A673 (cell line): Measurements from ENCODE around the gene SLC38A5. TPM values are rescaled to one million over a fixed set of nuclear protein-coding genes. Genes with fewer than 3 reads are reported as not detected.

Experiments used
- BruUV-seq: library from RNA; stranded (reverse); fragments of 400-500 nt; replicated peaks from 2 replicates; lab custom pipeline; 2021; lab: Mats Ljungman, UMichigan
- CTCF ChIA-PET: fragments of 300-600 bp; sonication (Branson Sonifier 250); formaldehyde crosslinking; loops from one replicate; lab custom pipeline; 2022; ENCODE audit warnings: antibody characterized with exemption; lab: Charles Lee
- POLR2A ChIA-PET: fragments of 300-600 bp; sonication (Branson Sonifier 250); formaldehyde crosslinking; loops from one replicate; lab custom pipeline; 2022; ENCODE audit warnings: antibody characterized with exemption; ENCODE audit not compliant: low non-redundant PET; lab: Charles Lee
- DNase-seq: peaks from one replicate; pipeline ENCODE4 v3.0.0-alpha.2; 2015; ENCODE audit warnings: low spot score
- H3K27ac ChIP-seq: fragments of 200-600 bp; sonication (generic); 2 replicates; pipeline ENCODE4 v1.5.1; 2016; ENCODE audit warnings: mixed run types, low read depth, mild to moderate bottlenecking, mixed read lengths, antibody characterized with exemption, low read length; ENCODE audit not compliant: poor library complexity, severe bottlenecking
- H3K27me3 ChIP-seq: fragments of 200-600 bp; sonication (generic); replicated peaks from 2 replicates; pipeline ENCODE4 v1.6.1; 2017; ENCODE audit warnings: mixed run types, low read depth, mild to moderate bottlenecking, mixed read lengths, antibody characterized with exemption, low read length; ENCODE audit not compliant: insufficient read depth, poor library complexity
- H3K36me3 ChIP-seq: fragments of 200-600 bp; sonication (generic); 2 replicates; pipeline ENCODE4 v1.6.1; 2016; ENCODE audit warnings: mixed run types, mild to moderate bottlenecking, mixed read lengths, antibody characterized with exemption, low read length; ENCODE audit not compliant: insufficient read depth, poor library complexity, severe bottlenecking
- H3K4me1 ChIP-seq: fragments of 200-600 bp; sonication (generic); 2 replicates; pipeline ENCODE4 v1.6.1; 2017; ENCODE audit warnings: mixed run types, mild to moderate bottlenecking, mixed read lengths, antibody characterized with exemption, low read length; ENCODE audit not compliant: insufficient read depth, poor library complexity, severe bottlenecking
- H3K4me3 ChIP-seq: fragments of 200-600 bp; sonication (generic); 2 replicates; pipeline ENCODE4 v1.5.1; 2016; ENCODE audit warnings: low read depth, mixed run types, mild to moderate bottlenecking, mixed read lengths, low read length; ENCODE audit not compliant: poor library complexity, severe bottlenecking
- H3K9me3 ChIP-seq: fragments of 200-600 bp; sonication (generic); 2 replicates; pipeline ENCODE4 v1.6.1; 2016; ENCODE audit warnings: mixed run types, low read depth, mild to moderate bottlenecking, mixed read lengths, antibody characterized with exemption, low read length; ENCODE audit not compliant: poor library complexity, severe bottlenecking
- EZH2 ChIP-seq: fragments of 200-600 bp; sonication (generic); IDR thresholded peaks from 2 replicates; pipeline ENCODE4 v1.6.1; 2017; ENCODE audit warnings: borderline replicate concordance, low read depth, mild to moderate bottlenecking, mixed read lengths, antibody characterized with exemption, low read length; ENCODE audit not compliant: poor library complexity, severe bottlenecking
- intact Hi-C: fragments of 100-400 bp; cut with micrococcal nuclease; formaldehyde crosslinking; loops from one replicate; pipeline ENCODE4 v1.10.0; 2022; ENCODE audit not compliant: unreplicated experiment
- total RNA-seq: library from RNA; stranded (reverse); gene quantifications from 2 replicates; pipeline ENCODE4 v1.2.3, GENCODE V29; 2021
- TF ChIP-seq, protein P1 (sequence below): fragments of 300-800, 200-600 bp; sonication (generic); conservative IDR thresholded peaks from 2 replicates; pipeline ENCODE4 v1.5.1; 2017; ENCODE audit warnings: low read depth, mild to moderate bottlenecking, antibody characterized with exemption, low read length, moderate library complexity, mixed read lengths

SLC38A5 gene
- total RNA-seq, 1 experiment from 2014 or later = 112 TPM

DNA sequence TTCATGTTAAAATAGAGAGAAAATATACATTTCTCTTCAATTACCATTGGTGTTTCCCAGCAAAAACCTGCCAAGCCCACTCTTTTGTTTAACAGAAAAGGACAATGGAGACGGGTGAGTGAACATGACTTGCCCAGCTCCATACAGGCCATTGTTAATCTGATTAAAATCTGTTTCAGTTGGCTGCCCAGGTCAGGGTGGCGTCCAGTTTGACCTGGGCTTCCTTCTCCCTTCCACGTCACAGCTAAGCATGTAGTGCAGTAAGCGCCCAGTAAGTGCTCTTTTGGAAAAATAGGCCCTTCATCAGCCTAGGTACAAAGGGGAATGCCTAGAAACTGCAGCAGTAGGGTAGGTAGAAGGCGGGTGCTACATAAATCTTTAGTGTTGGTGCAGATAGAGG lies 37.2 kb upstream of the SLC38A5 start:
- Histone ChIP-seq H3K27ac (no peak overlapping the region), H3K4me3 (no peak overlapping the region), H3K4me1 (no peaks in the 10 kb centered on the region), H3K27me3 (no peaks in the 10 kb centered on the region), H3K9me3 (no peaks in the 10 kb centered on the region), H3K36me3 (no peaks in the 10 kb centered on the region)
- TF ChIP-seq, protein P1, sequence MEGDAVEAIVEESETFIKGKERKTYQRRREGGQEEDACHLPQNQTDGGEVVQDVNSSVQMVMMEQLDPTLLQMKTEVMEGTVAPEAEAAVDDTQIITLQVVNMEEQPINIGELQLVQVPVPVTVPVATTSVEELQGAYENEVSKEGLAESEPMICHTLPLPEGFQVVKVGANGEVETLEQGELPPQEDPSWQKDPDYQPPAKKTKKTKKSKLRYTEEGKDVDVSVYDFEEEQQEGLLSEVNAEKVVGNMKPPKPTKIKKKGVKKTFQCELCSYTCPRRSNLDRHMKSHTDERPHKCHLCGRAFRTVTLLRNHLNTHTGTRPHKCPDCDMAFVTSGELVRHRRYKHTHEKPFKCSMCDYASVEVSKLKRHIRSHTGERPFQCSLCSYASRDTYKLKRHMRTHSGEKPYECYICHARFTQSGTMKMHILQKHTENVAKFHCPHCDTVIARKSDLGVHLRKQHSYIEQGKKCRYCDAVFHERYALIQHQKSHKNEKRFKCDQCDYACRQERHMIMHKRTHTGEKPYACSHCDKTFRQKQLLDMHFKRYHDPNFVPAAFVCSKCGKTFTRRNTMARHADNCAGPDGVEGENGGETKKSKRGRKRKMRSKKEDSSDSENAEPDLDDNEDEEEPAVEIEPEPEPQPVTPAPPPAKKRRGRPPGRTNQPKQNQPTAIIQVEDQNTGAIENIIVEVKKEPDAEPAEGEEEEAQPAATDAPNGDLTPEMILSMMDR = no peak
- ChIA-PET CTCF (no interaction called here), POLR2A (no interaction called here)
- DNase-seq = no peak
- intact Hi-C loops = no loop called here
- BruUV-seq = no TSS peak

DNA sequence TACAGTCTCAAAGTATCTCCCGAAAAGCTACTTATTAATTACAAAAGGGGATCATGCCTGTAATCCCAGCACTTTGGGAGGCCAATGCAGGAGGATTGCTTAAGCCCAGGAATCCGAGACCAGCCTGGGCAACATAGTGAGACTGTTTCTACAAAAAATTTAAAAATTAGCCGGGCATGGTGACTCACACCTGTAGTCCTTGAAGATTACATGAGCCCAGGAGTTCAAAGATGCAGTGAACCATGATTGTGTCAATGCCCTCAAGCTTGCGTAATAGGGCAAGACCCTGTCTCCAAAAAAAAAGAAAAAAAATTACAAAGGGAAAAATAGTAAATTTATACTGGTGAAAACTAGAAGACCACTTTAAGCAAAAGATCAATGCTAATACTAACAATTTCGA lies 35.4 kb upstream of the SLC38A5 start:
- no peak for DNase-seq
- intact Hi-C loops = no loop called here
- H3K9me3 ChIP-seq = no peaks in the 10 kb centered on the region
- no TSS peak for BruUV-seq
- H3K4me3 ChIP-seq = no peak overlapping the region
- H3K27ac ChIP-seq = no peak overlapping the region
- no peaks in the 10 kb centered on the region for H3K4me1 ChIP-seq
- TF ChIP-seq, protein P1 = no peak
- no peak for TF ChIP-seq EZH2
- H3K27me3 ChIP-seq = no peaks in the 10 kb centered on the region
- H3K36me3 ChIP-seq = no peaks in the 10 kb centered on the region
- CTCF ChIA-PET = no interaction called here
- POLR2A ChIA-PET = no interaction called here

DNA sequence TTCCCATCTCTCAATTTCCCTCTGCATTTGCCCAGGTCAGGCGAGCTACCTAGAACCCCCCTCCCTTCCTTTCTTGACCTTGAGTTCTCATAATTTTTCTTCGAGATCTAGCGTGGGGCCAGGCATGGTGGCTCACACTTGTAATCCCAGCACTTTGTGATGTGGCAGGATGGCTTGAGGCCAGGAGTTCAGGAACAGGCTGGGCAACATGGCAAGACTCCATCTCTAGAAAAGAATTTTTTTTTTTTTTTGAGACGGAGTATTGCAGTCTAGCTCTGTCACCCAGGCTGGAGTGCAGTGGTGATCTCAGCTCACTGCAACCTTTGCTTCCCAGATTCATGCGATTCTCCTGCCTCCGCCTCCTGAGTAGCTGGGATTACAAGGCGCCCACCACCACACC lies 34.2 kb upstream of the SLC38A5 start:
- Histone ChIP-seq H3K9me3 (no peaks in the 10 kb centered on the region), H3K27ac (no peak overlapping the region), H3K36me3 (no peaks in the 10 kb centered on the region), H3K4me1 (no peaks in the 10 kb centered on the region), H3K4me3 (no peak overlapping the region), H3K27me3 (no peaks in the 10 kb centered on the region)
- DNase-seq = no peak
- intact Hi-C loops = no loop called here
- TF ChIP-seq, protein P1 = no peak
- no peak for TF ChIP-seq EZH2
- CTCF ChIA-PET = no interaction called here
- no TSS peak for BruUV-seq
- POLR2A ChIA-PET = interaction anchor here (0.6 kb wide), 1 partner anchor 8 kb away, joined by 5 read pairs; no protein-coding TSS in a partner anchor
